NCI-H187 (cell line): ENCODE results near the gene FSD2.
"Not testable (repeated sequence)": the region's sequence is repeated elsewhere in the genome, so short reads cannot be mapped to it uniquely, and the experiment has no call there.

ENCODE experiments used
- DNase-seq, 2 experiments: peaks; one replicate each; lab custom pipeline; 2025; lab: John Stamatoyannopoulos, UW

FSD2 gene

DNA sequence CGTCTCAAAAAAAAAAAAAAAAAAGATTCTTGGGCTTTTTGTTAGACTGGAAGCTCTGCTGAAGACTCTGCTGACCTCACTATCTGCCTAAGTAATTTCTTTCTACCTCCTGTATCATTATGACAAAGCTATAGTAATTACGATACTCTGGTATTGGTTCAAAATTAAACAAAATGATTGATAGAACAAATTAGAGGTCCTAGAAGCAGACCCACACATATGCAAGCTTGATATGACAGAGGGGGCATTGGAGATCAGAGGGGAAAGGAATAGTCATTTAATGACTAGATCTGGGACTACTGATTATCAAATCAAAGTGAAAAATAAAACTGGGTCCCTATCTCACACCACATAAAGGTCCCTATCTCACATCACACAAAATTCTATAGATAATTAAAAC, 74.3 kb downstream of the FSD2 start:
- DNase-seq, result no peak

DNA sequence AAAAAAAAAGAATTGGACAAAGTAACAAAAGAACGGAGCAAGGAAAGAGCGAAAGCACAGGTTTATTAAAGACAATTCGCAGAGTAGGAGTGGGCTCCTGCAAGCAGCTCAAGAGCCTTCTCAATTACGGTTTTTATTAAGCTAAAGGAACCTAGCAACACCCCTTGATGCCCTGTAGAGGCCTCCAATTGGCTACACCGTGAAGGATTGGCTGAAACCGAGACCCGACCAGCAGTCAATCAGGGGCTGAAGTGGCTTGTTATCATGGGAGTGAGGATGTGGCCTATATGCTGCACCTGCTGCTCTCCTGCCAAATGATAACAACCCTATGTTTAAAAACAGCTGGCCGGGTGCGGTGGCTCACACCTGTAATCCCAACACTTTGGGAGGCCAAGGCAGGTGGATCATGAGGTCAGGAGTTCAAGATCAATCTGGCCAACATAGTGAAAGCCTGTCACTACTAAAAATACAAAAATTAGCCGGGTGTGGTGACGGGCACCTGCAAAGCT, 75.8 kb downstream of the FSD2 start:
- DNase-seq, result no peak

DNA sequence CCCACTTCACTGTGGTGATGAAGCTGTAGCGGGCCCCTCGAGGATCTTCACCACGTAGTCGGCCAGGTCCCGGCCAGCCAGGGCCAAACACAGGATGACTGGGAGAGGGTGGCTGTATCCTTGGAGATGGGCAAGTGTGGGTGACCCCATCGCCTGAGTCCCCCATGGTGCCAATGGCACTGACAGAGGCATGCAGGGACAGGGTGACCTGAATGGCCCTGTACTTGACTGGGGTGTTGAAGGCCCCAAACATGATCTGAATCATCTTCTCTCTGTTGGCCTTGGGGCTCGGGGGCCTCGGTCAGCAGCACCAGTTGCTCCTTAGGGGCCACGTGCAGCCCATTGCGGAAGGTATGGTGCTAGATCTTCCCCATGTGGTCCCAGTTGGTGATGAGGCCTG, 79.1 kb downstream of the FSD2 start:
- DNase-seq, result no peak

DNA sequence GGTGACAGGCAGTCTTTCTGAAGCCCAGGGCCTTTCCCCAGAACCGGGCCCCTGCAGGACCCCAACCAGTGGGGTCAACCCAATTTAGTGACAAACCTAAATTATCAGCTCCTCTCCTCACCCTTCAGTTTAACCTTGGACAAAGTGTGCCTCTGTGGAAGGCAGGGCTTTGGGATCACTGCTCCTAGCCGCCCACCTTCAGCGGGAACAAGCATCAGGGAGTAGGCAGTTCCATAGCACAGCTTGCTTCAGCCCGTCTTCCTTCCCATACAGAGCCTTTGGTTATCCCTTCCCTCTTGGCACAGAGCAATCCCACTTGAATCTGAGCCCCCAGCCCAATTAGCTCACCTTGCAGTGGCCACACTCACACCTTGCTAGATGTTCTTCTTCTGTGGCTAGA, 90.9 kb downstream of the FSD2 start:
- no peak for DNase-seq

- DNase-seq, result no peak
Measured at GRCh38 chr15:82714016-82714415, 91.9 kb downstream of the FSD2 start.

- no peak for DNase-seq
Measured at GRCh38 chr15:82712036-82712435, 93.8 kb downstream of the FSD2 start.

DNA sequence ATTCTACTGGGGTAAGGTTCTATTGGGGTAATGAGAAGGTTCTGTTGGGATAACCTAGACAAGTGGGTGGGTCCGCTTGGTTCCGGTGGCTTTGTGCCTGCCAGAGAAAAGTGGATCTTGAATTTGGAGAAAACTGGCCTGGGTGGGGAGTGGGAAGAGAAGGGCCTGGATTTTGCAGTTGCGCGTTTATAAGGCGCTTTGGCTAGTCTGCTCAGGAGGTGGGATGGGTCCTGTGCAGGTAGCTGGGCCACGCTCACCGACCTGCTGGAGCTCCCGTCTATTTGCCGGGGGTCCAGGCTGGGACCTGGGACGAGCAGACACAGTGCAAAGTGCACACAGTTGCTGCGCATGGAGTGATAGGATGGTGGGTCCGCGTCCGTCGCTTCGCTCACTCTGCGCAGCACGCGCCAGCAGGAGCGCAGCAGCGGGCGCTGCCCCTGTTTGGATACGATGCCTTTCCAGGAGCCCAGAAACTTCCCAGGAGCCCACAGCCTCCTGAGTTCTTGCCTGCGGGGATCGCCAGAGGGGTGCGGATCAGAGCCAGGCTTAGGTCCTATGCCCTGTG, 94.9 kb downstream of the FSD2 start:
- no peak for DNase-seq

- no peak for DNase-seq
Measured at GRCh38 chr15:82710208-82710555, 95.7 kb downstream of the FSD2 start.

DNA sequence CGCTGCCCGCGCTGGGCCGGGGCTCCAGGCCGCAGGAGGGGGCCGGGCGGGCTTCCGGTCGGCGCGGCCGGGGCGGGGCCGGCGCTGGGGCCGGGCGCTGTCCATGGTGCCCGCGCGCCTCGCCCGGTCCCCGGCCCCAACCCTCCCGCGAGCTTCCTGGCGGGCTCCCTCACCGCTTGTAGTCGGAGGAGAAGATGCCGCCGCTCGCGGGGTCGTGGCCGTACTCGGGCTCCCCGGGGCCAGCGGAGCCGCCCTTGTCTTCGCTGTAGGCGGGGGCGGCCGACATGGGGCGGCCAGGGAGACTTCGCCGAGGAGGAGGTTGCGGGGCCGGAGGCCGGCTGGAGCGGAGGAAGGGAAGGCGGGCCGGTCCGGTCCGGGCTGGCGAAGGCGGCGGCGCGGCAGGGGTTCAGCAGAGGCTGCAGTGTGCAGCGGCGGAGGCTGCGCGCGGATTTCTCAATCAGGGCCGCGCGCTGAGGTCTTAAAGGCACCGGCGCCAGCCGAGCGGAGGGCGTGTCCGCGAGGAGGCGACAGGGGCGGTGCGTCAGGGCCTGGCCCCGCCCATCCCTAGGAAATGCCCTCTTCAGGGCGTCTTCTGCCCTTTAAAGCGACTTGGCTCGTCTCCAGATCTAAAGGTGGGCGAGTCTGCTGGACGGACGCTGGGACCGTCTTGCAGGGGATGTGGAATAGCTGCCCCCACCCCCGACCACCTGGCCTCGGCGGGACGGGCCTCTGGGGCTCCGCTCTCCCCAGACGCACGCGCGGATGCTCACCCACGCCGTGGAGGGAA, 96.3 kb downstream of the FSD2 start, which contains the start of gene AP3B2:
AP3B2 (minus strand) TSS at position 455 of the 787 bp plus-strand sequence; CDS start at position 286, 169 bp downstream.
- DNase-seq, result peak; percentile 32 to 50

DNA sequence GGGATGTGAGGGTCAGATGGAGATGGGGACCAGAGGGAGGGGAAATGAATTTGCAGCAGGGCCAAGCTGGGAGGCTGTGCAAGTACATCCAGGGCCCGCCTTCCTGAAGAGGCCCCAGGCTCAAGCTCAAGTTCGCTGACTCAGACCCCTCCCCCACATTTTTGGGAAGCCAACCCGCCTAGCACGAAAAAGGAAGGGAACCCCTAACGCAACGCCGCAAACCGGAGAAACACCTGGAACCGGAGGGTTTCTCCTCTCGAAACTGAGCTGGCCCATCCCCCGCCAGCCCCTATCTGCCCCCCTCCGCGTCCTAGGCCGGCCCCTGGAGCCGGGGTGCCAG, 96.8 kb downstream of the FSD2 start:
- no peak for DNase-seq

DNA sequence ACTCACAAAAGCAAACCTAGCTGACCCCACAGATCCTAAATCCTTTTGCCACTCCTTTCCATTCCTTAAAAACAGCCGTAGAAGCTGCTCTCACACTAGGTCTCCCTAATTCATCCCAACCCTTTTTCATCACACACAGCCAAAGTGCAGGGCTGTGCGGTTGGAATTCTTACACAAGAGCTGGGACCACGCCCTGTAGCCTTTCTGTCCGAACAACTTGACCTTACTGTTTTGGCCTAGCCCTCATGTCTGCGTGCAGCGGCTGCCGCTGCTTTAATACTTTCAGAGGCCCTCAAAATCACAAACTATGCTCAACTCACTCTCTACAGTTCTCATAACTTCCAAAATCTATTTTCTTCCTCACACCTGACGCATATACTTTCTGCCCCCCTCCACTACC, 100.0 kb downstream of the FSD2 start:
- not testable (repeated sequence) for DNase-seq
